ENCODE results near the gene ERICH6.

GRCh38 chr3:150653110-150653561 lies 50.6 kb downstream of the ERICH6 start:
- no peak for TF ChIP-seq POLR2AphosphoS5 (IDR thresholded peaks at IDR 0.05; ENCODE audit: low read depth, low read length)
- TF ChIP-seq REST (IDR thresholded peaks at IDR 0.05; ENCODE audit: insufficient read depth in 1 of 2, low read depth in 2 of 2, low read length in 2 of 2) = no peak
- no peak for TF ChIP-seq TAF1 (IDR thresholded peaks at IDR 0.05; ENCODE audit: borderline replicate concordance, insufficient read depth, low read length)
- no peak for TF ChIP-seq SIN3A (IDR thresholded peaks at IDR 0.05; ENCODE audit: borderline replicate concordance, insufficient read depth, low read length)

Measured in PFSK-1 (cell line).